ENCODE data around the gene ARTN. TPM values are rescaled to one million over a fixed set of nuclear protein-coding genes. Genes with fewer than 3 reads are reported as not detected.

Gene ARTN
- total RNA-seq, 4 donors from 2014 or later = 0.94 TPM; not detected in 3

DNA sequence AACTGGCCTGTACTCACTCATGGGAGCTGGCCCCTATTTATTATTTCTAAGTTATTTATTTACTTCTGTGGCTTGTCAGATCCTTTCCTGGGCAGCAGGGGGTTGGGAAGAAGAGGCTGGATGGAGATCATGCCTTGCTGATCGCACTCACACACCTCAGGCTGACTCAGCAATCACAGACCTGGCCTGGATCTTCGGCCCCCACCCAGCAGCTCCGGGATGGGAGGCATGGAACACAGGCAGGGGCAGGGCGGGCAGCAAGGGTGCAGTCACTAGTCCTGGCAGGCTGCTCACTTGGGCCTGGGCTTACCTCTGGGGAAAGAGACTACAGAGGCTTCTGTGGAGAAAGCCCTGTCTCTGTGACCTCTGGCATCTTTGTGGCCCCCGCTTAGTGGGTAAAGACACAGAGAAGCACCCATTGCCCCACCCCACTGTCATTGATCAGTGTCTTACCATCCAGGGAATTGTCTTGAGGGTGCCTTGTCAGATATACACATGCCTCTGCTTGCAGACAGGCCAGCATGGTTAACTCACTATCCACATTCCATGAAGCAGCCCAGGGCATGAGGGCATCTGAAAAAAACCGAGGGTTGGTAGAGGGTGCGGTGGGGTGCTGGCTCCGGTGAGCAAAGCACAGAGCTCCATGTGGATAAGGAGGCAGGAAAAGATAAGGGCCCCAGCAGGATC is 3.7 kb downstream of the ARTN start:
- Histone ChIP-seq H3K4me3 (no peak overlapping the region), H3K36me3 (no peaks in the 10 kb centered on the region), H3K4me1 (peaks cover 3 to 31% (median 12%) of the 10 kb centered on the region in 4 donors), H3K27me3 (no peaks in the 10 kb centered on the region), H3K9me3 (no peaks in the 10 kb centered on the region), H3K27ac (no peak overlapping the region)
- TF ChIP-seq POLR2A (IDR thresholded peaks at IDR 0.05) = no peak
- TF ChIP-seq, protein P1, sequence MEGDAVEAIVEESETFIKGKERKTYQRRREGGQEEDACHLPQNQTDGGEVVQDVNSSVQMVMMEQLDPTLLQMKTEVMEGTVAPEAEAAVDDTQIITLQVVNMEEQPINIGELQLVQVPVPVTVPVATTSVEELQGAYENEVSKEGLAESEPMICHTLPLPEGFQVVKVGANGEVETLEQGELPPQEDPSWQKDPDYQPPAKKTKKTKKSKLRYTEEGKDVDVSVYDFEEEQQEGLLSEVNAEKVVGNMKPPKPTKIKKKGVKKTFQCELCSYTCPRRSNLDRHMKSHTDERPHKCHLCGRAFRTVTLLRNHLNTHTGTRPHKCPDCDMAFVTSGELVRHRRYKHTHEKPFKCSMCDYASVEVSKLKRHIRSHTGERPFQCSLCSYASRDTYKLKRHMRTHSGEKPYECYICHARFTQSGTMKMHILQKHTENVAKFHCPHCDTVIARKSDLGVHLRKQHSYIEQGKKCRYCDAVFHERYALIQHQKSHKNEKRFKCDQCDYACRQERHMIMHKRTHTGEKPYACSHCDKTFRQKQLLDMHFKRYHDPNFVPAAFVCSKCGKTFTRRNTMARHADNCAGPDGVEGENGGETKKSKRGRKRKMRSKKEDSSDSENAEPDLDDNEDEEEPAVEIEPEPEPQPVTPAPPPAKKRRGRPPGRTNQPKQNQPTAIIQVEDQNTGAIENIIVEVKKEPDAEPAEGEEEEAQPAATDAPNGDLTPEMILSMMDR (IDR thresholded peaks at IDR 0.05) = no peak
- DNase-seq = no peak

DNA sequence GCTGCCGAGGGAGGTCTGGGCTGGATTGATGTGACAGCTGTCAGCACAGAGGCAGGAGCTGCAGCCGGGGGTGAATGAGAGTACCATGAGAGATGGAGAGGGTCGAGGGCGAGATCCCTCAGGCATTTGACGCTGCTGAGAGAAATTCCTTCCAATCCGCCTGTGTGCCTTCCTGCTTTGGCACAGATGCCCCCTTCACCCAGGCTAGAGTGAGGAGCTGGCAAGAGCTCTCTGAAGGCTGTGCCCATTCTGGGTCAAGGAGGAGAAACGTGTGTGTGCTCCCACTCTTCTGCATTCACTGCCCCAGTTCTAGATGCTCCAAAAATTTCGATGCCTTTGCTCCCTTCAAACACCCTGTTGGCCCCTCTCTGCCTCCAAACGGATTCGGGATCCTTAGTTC is 4.8 kb downstream of the ARTN start:
- no peaks in the 10 kb centered on the region for H3K9me3 ChIP-seq
- H3K4me1 ChIP-seq = peaks cover 3 to 27% (median 10%) of the 10 kb centered on the region in 4 donors
- no peak overlapping the region for H3K27ac ChIP-seq
- H3K27me3 ChIP-seq = no peaks in the 10 kb centered on the region
- H3K4me3 ChIP-seq = no peak overlapping the region
- no peaks in the 10 kb centered on the region for H3K36me3 ChIP-seq
- DNase-seq = no peak
- TF ChIP-seq POLR2A (IDR thresholded peaks at IDR 0.05) = no peak
- TF ChIP-seq, protein P1 (IDR thresholded peaks at IDR 0.05) = no peak

DNA sequence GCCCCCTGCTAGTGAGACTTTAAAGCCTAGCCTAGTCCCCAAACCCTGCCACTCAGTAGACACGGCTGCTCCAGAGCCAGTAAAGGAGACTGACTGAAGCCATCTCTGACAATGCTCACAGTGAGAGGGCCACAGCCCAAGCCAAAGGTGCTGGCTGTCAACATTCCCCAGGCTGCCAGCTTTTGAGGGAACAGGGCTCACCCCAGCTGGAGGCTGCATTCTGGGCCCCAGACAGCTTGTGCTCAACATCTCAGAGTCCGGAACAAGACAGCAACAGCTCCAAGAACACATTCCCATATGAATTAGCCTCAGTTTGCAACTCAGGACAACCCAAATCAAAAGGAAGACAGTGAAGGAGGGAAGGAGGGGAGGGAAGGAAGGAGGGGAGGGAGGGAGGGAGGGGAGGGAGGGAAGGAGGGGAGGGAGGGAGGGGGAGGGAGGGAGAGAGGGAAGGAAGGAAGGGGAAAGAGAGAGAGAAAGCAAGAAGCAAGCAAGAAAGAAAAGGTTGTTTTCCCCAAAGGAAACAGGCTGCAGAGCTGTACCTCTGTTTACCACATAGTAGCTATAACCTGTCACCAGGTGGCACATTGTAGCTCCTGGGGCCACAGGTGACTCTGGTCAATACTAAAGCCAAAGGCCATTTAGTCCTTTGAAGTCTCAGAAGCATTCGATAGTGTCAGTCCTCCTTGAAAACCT is 5.4 kb downstream of the ARTN start:
- H3K27me3 ChIP-seq = no peaks in the 10 kb centered on the region
- peaks cover 0 to 20% (median 4%) of the 10 kb centered on the region in 4 donors for H3K4me1 ChIP-seq
- H3K4me3 ChIP-seq = no peak overlapping the region
- no peak for TF ChIP-seq POLR2A (IDR thresholded peaks at IDR 0.05)
- TF ChIP-seq, protein P1 (IDR thresholded peaks at IDR 0.05) = no peak
- no peak overlapping the region for H3K27ac ChIP-seq
- DNase-seq = no peak
- no peaks in the 10 kb centered on the region for H3K36me3 ChIP-seq
- H3K9me3 ChIP-seq = no peaks in the 10 kb centered on the region

DNA sequence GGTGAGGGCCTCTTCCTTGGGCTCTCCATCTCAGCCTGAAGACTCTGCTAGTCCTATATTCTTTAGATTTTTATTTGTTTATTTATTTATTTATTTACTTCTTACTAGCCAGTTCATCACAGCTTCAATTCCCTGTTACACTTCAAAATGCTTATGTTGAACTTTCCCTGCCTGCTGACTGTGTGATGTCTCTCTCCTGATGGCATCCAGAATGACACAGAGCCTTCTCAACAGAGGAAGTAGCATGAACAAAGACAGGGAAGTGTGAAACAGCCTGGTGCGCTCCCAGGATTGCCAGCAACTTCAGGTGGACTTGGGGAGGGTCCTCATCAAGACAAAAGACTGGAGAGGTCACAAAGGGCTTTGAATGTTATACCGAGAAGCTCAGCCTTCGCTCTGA is 8.8 kb downstream of the ARTN start:
- Histone ChIP-seq H3K27me3 (no peaks in the 10 kb centered on the region), H3K4me3 (no peak overlapping the region), H3K4me1 (peaks cover 0 to 11% (median 8%) of the 10 kb centered on the region in 4 donors), H3K9me3 (no peaks in the 10 kb centered on the region), H3K27ac (no peak overlapping the region), H3K36me3 (no peaks in the 10 kb centered on the region)
- TF ChIP-seq POLR2A (IDR thresholded peaks at IDR 0.05) = no peak
- TF ChIP-seq, protein P1 (IDR thresholded peaks at IDR 0.05) = no peak
- no peak for DNase-seq

DNA sequence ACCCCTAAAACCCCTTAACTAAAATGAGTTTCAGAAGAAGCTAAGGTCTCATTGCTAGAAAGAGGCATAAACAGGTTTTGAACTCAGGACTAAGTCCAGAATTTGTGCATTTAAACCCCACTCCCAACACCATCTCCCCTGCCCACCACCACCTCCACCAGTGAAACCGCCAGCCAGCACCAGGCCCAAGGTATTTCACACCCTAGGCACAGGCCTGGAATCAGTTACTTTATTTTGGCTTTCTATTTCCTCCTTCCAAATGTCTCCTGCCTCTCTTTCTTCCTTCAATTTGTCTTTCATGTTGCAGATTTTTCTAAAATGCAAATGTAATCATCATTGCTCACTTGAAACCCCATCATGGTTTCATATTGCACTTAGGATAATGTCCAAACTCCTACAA is 11.3 kb downstream of the ARTN start:
- Histone ChIP-seq H3K27ac (no peak overlapping the region), H3K4me3 (no peak overlapping the region), H3K4me1 (peaks cover 5 to 27% (median 13%) of the 10 kb centered on the region in 4 donors), H3K27me3 (no peaks in the 10 kb centered on the region), H3K9me3 (no peaks in the 10 kb centered on the region), H3K36me3 (peaks cover 0 to 4% (median 0%) of the 10 kb centered on the region in 3 donors)
- no peak for DNase-seq
- TF ChIP-seq, protein P1 (IDR thresholded peaks at IDR 0.05) = no peak
- TF ChIP-seq POLR2A (IDR thresholded peaks at IDR 0.05) = no peak

Data from Peyer's patch (tissue), 4 donors.